IMR-90 (cell line): ENCODE data around the gene SRMS. TPM values are rescaled to one million over a fixed set of nuclear protein-coding genes. Genes with fewer than 3 reads are reported as not detected.

Experiments
- ATAC-seq: fragments of 200-7000 bp; cut with Tn5 transposase; 2 replicates; pipeline ENCODE4 v1.9.1; 2020; ENCODE audit warnings: low read depth, mild to moderate bottlenecking, moderate library complexity
- BruUV-seq: library from RNA; stranded (reverse); fragments of 400-500 nt; replicated peaks from 2 replicates; lab custom pipeline; 2021; lab: Mats Ljungman, UMichigan
- CTCF ChIA-PET: fragments of 300-600 bp; formaldehyde crosslinking; extraction: SDS; loops from one replicate; lab custom pipeline; 2021; ENCODE audit warnings: antibody characterized with exemption; lab: Yijun Ruan, JAX
- POLR2A ChIA-PET: fragments of 300-600 bp; sonication (Branson Sonifier 250); formaldehyde crosslinking; loops from one replicate; lab custom pipeline; 2022; ENCODE audit warnings: antibody characterized with exemption; ENCODE audit not compliant: unreplicated experiment; lab: Charles Lee
- DNase-seq: peaks from one replicate; pipeline ENCODE4 v3.0.0; 2013
- H2AFZ ChIP-seq: replicated peaks from 2 replicates; pipeline ENCODE3; 2013; ENCODE audit warnings: low read length, mild to moderate bottlenecking; ENCODE audit not compliant: poor library complexity
- H2AK5ac ChIP-seq: 2 replicates; pipeline ENCODE4 v1.6.1; 2013; ENCODE audit warnings: low read depth, low read length, inconsistent platforms
- H2AK9ac ChIP-seq: replicated peaks from 2 replicates; pipeline ENCODE3; 2013; ENCODE audit warnings: mild to moderate bottlenecking, low read depth, low read length, moderate library complexity; ENCODE audit not compliant: poor library complexity
- H2BK120ac ChIP-seq: 2 replicates; pipeline ENCODE4 v1.6.1; 2013; ENCODE audit warnings: low read depth, low read length, inconsistent platforms
- H2BK15ac ChIP-seq: 3 replicates; pipeline ENCODE4 v1.6.1; 2013; ENCODE audit warnings: low read depth, low read length, inconsistent platforms
- H2BK20ac ChIP-seq: 2 replicates; pipeline ENCODE4 v1.6.1; 2013; ENCODE audit warnings: low read depth, mild to moderate bottlenecking, inconsistent platforms, low read length, moderate library complexity
- H2BK5ac ChIP-seq: 2 replicates; pipeline ENCODE4 v1.6.1; 2013; ENCODE audit warnings: mild to moderate bottlenecking, low read depth, low read length, inconsistent platforms; ENCODE audit not compliant: poor library complexity, severe bottlenecking
- H3K14ac ChIP-seq: replicated peaks from 2 replicates; pipeline ENCODE4 v1.6.1; 2013; ENCODE audit warnings: low read depth, low read length, inconsistent platforms
- H3K18ac ChIP-seq: 2 replicates; pipeline ENCODE4 v1.6.1; 2013; ENCODE audit warnings: low read depth, low read length, control low read depth
- H3K23ac ChIP-seq: 2 replicates; pipeline ENCODE4 v1.6.1; 2013; ENCODE audit warnings: low read depth, low read length, inconsistent platforms
- H3K27ac ChIP-seq: 2 replicates; pipeline ENCODE4 v1.5.1; 2013; ENCODE audit warnings: mild to moderate bottlenecking, control low read depth, low read length; ENCODE audit not compliant: insufficient read depth
- H3K27me3 ChIP-seq: 2 replicates; pipeline ENCODE4 v1.6.1; 2013; ENCODE audit warnings: low read length; ENCODE audit not compliant: control insufficient read depth, insufficient read depth
- H3K36me3 ChIP-seq: 2 replicates; pipeline ENCODE4 v1.6.1; 2013; ENCODE audit warnings: low read length, mixed read lengths; ENCODE audit not compliant: control insufficient read depth, insufficient read depth
- H3K4ac ChIP-seq: 2 replicates; pipeline ENCODE4 v1.6.1; 2013; ENCODE audit warnings: low read depth, low read length, inconsistent platforms
- H3K4me1 ChIP-seq: 2 replicates; pipeline ENCODE4 v1.6.1; 2013; ENCODE audit warnings: low read length, mixed read lengths; ENCODE audit not compliant: control insufficient read depth, insufficient read depth
- H3K4me2 ChIP-seq: 2 replicates; pipeline ENCODE4 v1.6.1; 2013; ENCODE audit warnings: low read depth, mild to moderate bottlenecking, control low read depth, low read length, moderate library complexity
- H3K4me3 ChIP-seq: 2 replicates; pipeline ENCODE4 v1.5.1; 2013; ENCODE audit warnings: low read depth, mild to moderate bottlenecking, control low read depth, low read length, moderate library complexity; ENCODE audit not compliant: insufficient read depth
- H3K56ac ChIP-seq: 2 replicates; pipeline ENCODE4 v1.6.1; 2013; ENCODE audit warnings: low read length, inconsistent platforms; ENCODE audit not compliant: insufficient read depth; ENCODE audit errors: extremely low read depth
- H3K79me1 ChIP-seq, 2 experiments: 2 replicates each; pipeline ENCODE4 v1.6.1; 2013; ENCODE audit warnings: low read length in 2 of 2, inconsistent platforms in 1 of 2, low read depth in 1 of 2
- H3K9ac ChIP-seq: 2 replicates; pipeline ENCODE4 v1.6.1; 2013; ENCODE audit warnings: low read depth, low read length, control low read depth
- H3K9me1 ChIP-seq: 2 replicates; pipeline ENCODE4 v1.6.1; 2013; ENCODE audit warnings: low read length, inconsistent platforms; ENCODE audit not compliant: insufficient read depth
- H3K9me3 ChIP-seq: 2 replicates; pipeline ENCODE4 v1.6.1; 2013; ENCODE audit warnings: low read length; ENCODE audit not compliant: control insufficient read depth, insufficient read depth
- H4K20me1 ChIP-seq: 2 replicates; pipeline ENCODE4 v1.6.1; 2013; ENCODE audit warnings: low read length, inconsistent platforms; ENCODE audit not compliant: insufficient read depth
- H4K5ac ChIP-seq: 2 replicates; pipeline ENCODE4 v1.6.1; 2013; ENCODE audit warnings: mild to moderate bottlenecking, low read depth, low read length, control low read depth
- H4K8ac ChIP-seq, 2 experiments: 2 replicates each; pipeline ENCODE4 v1.6.1; 2013; ENCODE audit warnings: low read depth in 2 of 2, low read length in 2 of 2, control low read depth in 1 of 2, inconsistent platforms in 1 of 2
- H4K91ac ChIP-seq: 2 replicates; pipeline ENCODE4 v1.6.1; 2013; ENCODE audit warnings: low read depth, low read length, inconsistent platforms; ENCODE audit not compliant: insufficient read depth
- CEBPB ChIP-seq: IDR thresholded peaks from 2 replicates; pipeline ENCODE4 v1.6.1; 2012; ENCODE audit warnings: low read depth, low read length, improper control_type of control experiment
- MAFK ChIP-seq: IDR thresholded peaks from 2 replicates; pipeline ENCODE4 v1.6.1; 2012; ENCODE audit warnings: low read depth, low read length, improper control_type of control experiment
- MXI1 ChIP-seq: IDR thresholded peaks from 2 replicates; pipeline ENCODE4 v1.6.1; 2012; ENCODE audit warnings: low read depth, mild to moderate bottlenecking, low read length, moderate library complexity, borderline replicate concordance
- NFE2L2 ChIP-seq: fragments of 150-350 bp; IDR thresholded peaks from 2 replicates; pipeline ENCODE4 v1.6.1; 2016; ENCODE audit warnings: low read depth, mild to moderate bottlenecking, low read length
- POLR2A ChIP-seq: IDR thresholded peaks from 2 replicates; pipeline ENCODE4 v1.6.1; 2012; ENCODE audit warnings: mild to moderate bottlenecking, low read depth, low read length
- RFX5 ChIP-seq: IDR thresholded peaks from 2 replicates; pipeline ENCODE4 v1.8.0; 2012; ENCODE audit warnings: low read depth, mild to moderate bottlenecking, low read length, moderate library complexity
- WGBS, 2 experiments: methylation state at CpG; one replicate each; pipeline versions ENCODE4 v1.1.5 to v1.1.7; 2013; ENCODE audit warnings: missing lambda C conversion rate in 2 of 2; ENCODE audit not compliant: insufficient read length in 1 of 2; ENCODE audit errors: extremely low coverage in 2 of 2; 5-methylcytosine and 5-hydroxymethylcytosine counted together
- dilution Hi-C: fragments of 300-500 bp; cut with HindIII; formaldehyde crosslinking; loops from one replicate; pipeline ENCODE4 v1.14.3; 2018; ENCODE audit warnings: low sequenced_read_pairs; ENCODE audit not compliant: unreplicated experiment
- in situ Hi-C: fragments of 300-500 bp; cut with MboI; formaldehyde crosslinking; loops from 3 replicates; pipeline ENCODE4 v1.14.3; 2019; ENCODE audit warnings: low sequenced_read_pairs, inconsistent platforms, mixed read lengths
- intact Hi-C: fragments of 100-400 bp; cut with micrococcal nuclease; formaldehyde crosslinking; loops from 2 replicates; pipeline ENCODE4 v1.10.0; 2022
- polyA plus RNA-seq, 3 experiments: library from polyadenylated mRNA; depleted of rRNA; stranded (reverse); fragments of >200 nt; gene quantifications; 2 replicates each; pipeline ENCODE4 v1.2.3, GENCODE V29; 2012; ENCODE audit warnings: low replicate concordance in 1 of 3
- total RNA-seq: library from RNA; depleted of rRNA; stranded (reverse); fragments of >200 nt; gene quantifications from 2 replicates; pipeline ENCODE4 v1.2.3, GENCODE V29; 2012
- TF ChIP-seq, protein P1 (sequence below): conservative IDR thresholded peaks from 2 replicates; pipeline ENCODE4 v1.5.1; 2012; ENCODE audit warnings: mild to moderate bottlenecking, low read depth, low read length, improper control_type of control experiment

Gene SRMS
- total and polyA plus RNA-seq, 2 of the 4 experiments (the other 2 are of a cell fraction), result not detected

DNA sequence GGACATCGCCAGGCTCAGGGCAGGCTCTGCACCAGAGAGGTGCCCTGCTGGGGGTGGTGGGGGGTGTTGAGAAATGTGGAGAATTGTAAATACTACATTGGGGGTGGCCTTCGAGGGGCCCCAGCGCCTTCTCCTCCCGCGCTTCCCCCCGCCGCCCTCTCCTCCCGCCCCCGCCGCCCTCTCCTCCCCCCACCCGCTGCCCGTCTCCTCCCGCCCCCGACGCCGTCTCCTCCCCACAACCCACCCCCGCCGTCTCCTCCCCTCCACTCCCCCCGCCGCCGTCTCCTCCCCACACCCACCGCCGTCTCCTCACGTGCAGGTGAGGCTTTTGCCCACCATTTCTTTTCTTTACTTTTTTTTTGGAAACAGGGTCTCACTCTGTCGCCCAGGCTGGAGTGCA is 1.5 kb upstream of the SRMS start:
- ATAC-seq, result no peak

More for the DNA sequence above, 1.5 kb upstream of the SRMS start:
- dilution Hi-C loops (no loop called here), intact Hi-C loops (no loop called here), in situ Hi-C loops (no loop called here)
- no peak overlapping the region for H3K4ac ChIP-seq
- H3K4me1 ChIP-seq, result no peaks in the 10 kb centered on the region
- H3K18ac ChIP-seq, result no peak overlapping the region
- DNase-seq, result no peak
- H4K91ac ChIP-seq, result no peak overlapping the region
- no peak overlapping the region for H3K23ac ChIP-seq
- H2AFZ ChIP-seq, result peak overlapping the region; percentile 51
- WGBS, 2 experiments, result no CpG with 5 or more reads among the region's 25 CpGs
- no peaks in the 10 kb centered on the region for H3K9me3 ChIP-seq
- H4K8ac ChIP-seq, result no peak overlapping the region
- no peak overlapping the region for H2BK15ac ChIP-seq
- no peak overlapping the region for H2BK20ac ChIP-seq
- H3K36me3 ChIP-seq, result no peaks in the 10 kb centered on the region
- H3K27me3 ChIP-seq, result peaks cover 40% of the 10 kb centered on the region
- H3K14ac ChIP-seq, result no peak overlapping the region
- no TSS peak for BruUV-seq
- no peak overlapping the region for H2AK9ac ChIP-seq
- no peaks in the 10 kb centered on the region for H4K20me1 ChIP-seq
- TF ChIP-seq RFX5 (no peak), CEBPB (no peak), POLR2A (no peak), MXI1 (no peak), MAFK (no peak), NFE2L2 (no peak)
- TF ChIP-seq, protein P1, sequence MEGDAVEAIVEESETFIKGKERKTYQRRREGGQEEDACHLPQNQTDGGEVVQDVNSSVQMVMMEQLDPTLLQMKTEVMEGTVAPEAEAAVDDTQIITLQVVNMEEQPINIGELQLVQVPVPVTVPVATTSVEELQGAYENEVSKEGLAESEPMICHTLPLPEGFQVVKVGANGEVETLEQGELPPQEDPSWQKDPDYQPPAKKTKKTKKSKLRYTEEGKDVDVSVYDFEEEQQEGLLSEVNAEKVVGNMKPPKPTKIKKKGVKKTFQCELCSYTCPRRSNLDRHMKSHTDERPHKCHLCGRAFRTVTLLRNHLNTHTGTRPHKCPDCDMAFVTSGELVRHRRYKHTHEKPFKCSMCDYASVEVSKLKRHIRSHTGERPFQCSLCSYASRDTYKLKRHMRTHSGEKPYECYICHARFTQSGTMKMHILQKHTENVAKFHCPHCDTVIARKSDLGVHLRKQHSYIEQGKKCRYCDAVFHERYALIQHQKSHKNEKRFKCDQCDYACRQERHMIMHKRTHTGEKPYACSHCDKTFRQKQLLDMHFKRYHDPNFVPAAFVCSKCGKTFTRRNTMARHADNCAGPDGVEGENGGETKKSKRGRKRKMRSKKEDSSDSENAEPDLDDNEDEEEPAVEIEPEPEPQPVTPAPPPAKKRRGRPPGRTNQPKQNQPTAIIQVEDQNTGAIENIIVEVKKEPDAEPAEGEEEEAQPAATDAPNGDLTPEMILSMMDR, result no peak
- H4K5ac ChIP-seq, result no peak overlapping the region
- no peak overlapping the region for H2AK5ac ChIP-seq
- no peak overlapping the region for H2BK120ac ChIP-seq
- no peak overlapping the region for H3K4me3 ChIP-seq
- POLR2A ChIA-PET, result no interaction called here
- CTCF ChIA-PET, result no interaction called here
- H3K4me2 ChIP-seq, result no peak overlapping the region
- no peaks in the 10 kb centered on the region for H3K79me1 ChIP-seq
- no peak overlapping the region for H3K27ac ChIP-seq
- no peaks in the 10 kb centered on the region for H3K9me1 ChIP-seq
- no peak overlapping the region for H3K56ac ChIP-seq
- no peak overlapping the region for H2BK5ac ChIP-seq
- no peak overlapping the region for H3K9ac ChIP-seq
